ENCODE data around the gene RET. TPM values are rescaled to one million over a fixed set of nuclear protein-coding genes. Genes with fewer than 3 reads are reported as not detected.

Gene RET
- total and polyA plus RNA-seq, 2 of the 8 experiments (the other 6 are each of a cell fraction or from before 2014, with no cell fraction given): 6.7 to 8.4 TPM

- TF ChIP-seq ATF2 (IDR thresholded peaks at IDR 0.05; ENCODE audit: low read length) (no peak), JUN (IDR thresholded peaks at IDR 0.05; ENCODE audit: low read depth, low read length) (no peak), E2F6 (IDR thresholded peaks at IDR 0.05) (no peak), RNF2 (IDR thresholded peaks at IDR 0.05; ENCODE audit: borderline replicate concordance, low read depth, low read length, missing control alignments, poor library complexity, severe bottlenecking) (no peak), EP300 (IDR thresholded peaks at IDR 0.05; ENCODE audit: borderline replicate concordance in 1 of 2, low read depth in 2 of 2, low read length in 2 of 2) (no peak)
Observed at GRCh38 chr10:43050011-43050410, 26.9 kb upstream of the RET start (continued).

Data from H1 (cell line).